Left forelimb (tissue), 1 donor: ENCODE data around the gene SOCS7.
A peak's percentile ranks its signal among the peaks of the same experiment; 100 is the strongest.

Experiments used
- DNase-seq: peaks from one replicate; pipeline ENCODE4 v3.0.0-alpha.2; 2018; ENCODE audit warnings: low spot score

SOCS7 gene

DNA sequence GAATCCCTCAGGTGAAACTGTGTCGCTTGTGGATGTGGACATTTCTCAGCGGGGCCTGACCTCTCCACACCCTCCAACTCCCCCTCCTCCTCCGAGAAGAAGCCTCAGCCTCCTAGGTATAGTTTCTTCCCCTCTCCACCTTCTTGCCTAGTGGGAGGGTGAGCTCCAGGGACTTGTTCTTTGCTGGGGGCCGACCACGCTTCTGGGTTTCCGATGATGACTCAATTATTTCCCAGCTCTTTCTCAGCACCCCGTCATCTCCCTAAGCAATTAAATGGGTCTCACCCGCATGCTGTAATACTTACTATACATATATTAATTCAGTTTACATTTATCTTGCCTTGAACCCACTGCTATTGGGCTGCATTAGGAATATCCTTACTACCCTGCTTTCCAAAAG, 13.1 kb downstream of the SOCS7 start:
- DNase-seq, result no peak

DNA sequence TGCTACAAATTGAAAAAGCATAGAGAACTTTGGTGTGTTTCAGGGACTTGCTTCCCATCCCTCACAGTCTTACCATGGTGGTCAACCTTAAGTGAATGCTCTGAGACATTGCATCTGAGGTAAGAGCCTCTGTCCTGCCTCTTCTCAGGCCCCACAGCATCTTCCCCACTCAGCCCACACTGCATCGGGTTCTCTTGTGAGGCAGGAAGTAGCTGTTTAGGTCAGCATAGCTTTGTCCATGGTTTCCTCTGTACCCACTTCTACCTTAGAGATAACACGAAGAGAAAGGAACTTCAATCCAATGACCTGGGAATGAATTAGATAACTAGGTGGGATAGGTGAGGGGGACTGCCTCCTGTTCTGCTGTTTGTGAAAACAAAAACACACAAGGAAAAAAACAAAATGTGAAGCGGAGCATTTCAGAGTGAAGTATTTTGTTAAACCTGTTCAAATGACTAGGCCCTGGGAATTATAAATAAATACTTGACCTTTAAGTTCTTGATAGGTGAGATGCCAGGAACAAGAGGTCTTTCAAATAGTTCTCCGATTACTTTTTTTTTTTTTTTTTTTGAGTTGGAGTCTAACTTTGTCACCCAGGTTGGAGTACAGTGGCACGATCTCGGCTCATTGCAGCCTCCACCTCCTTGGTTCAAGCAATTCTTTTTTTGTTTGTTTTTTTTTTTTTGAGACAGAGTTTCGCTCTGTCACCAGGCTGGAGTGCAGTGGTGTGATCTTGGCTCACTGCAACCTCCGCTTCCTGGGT, 17.7 kb downstream of the SOCS7 start:
- no peak for DNase-seq

- DNase-seq, result no peak
Observed at GRCh38 chr17:38379448-38379847, 27.8 kb downstream of the SOCS7 start.

GRCh38 chr17:38395090-38395489, 43.4 kb downstream of the SOCS7 start:
- no peak for DNase-seq

DNA sequence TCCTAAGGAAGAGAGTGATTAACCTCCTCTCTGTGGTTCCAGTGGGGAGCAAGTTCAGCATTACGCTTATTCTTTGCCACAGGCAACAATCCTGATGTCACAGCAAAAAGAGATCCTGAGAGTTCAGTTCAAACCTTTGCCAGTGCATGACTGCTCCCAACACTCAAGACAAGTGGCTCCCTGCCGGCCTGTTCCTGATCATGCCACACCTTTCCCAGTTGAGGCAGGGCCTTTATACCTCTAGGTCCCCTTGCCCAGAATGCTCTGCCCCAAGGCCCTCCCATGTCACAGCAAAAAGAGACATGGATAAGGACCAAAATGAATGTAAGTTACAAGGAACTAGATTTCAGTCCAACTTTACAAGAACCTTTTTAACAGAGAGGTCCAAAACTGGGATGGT, 45.6 kb downstream of the SOCS7 start:
- no peak for DNase-seq

DNA sequence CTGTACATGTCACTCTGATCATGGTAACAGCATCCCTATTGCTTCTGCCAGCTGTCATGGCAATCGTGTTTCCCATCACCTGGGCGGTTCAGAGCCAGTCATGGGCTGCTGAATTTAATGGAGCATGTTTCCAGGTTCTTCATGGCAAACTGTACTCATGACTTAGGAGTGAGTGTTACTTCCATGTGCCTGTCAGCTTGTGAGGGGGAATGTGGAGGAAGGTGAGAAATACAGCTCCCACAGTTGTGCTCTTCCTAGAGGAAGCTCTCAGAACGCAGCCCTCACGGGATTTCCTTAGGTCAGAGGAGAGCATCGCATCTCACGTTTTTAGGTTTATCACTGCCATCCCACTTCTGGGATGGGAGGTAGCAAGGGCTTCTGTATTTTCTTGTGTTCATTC, 48.6 kb downstream of the SOCS7 start:
- DNase-seq, result no peak

DNA sequence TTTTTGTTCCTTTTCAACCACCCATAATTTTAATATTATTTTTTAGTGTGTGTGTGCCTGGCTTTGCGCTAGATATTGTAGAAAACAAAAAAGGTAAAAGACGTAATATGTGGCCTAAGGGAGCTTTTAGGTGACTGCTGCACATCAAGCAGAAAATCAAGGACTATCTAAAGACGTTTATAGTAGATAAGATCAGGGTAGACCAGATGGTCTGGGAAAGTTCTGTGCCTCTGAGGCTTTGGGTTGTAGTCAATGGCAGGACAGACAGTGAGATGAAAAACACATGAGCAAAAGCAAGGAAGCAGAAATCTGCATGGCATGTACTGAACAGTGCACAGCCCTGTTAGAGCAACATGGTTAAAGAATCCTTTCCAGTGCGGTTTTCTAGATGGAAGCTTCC, 49.8 kb downstream of the SOCS7 start:
- no peak for DNase-seq

DNA sequence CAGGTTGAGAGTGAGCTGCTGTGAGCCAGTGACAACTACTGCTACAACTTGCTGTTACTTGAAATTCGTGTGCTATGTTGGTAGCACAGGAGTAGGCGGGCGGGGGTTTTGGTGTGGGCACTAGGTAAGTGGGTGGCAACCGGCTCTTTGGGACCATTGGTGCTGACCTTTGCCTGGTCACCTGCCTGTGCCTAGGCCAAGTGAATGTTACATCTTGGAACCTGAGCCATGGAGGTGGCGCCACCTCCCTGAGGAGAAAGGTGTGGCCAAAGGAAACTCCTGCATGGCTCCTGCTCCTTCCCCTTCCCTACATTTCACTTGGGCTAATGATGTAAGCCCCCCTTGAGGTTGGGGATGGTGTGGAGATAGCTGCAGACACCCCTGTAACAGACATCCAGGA, 51.3 kb downstream of the SOCS7 start:
- DNase-seq, result no peak

DNA sequence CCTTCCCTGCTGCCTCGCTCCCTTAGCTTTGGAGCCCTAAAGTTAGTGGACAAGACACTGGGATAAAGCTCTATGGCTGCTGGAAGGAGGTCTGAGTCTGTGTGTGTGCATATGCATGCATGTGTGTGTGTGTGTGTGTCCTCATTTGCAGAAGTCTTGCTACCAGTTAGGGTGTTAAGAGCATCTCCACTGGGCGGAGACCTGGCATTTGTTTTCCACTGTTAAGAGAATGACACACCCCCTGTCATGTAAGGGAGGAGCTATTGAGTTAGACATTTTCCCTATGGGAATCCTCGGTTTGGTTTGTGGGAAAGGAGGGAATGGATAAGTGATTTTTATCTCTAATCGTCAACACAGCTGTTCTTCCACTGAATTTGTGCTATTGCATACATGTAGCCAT, 51.8 kb downstream of the SOCS7 start:
- no peak for DNase-seq

DNA sequence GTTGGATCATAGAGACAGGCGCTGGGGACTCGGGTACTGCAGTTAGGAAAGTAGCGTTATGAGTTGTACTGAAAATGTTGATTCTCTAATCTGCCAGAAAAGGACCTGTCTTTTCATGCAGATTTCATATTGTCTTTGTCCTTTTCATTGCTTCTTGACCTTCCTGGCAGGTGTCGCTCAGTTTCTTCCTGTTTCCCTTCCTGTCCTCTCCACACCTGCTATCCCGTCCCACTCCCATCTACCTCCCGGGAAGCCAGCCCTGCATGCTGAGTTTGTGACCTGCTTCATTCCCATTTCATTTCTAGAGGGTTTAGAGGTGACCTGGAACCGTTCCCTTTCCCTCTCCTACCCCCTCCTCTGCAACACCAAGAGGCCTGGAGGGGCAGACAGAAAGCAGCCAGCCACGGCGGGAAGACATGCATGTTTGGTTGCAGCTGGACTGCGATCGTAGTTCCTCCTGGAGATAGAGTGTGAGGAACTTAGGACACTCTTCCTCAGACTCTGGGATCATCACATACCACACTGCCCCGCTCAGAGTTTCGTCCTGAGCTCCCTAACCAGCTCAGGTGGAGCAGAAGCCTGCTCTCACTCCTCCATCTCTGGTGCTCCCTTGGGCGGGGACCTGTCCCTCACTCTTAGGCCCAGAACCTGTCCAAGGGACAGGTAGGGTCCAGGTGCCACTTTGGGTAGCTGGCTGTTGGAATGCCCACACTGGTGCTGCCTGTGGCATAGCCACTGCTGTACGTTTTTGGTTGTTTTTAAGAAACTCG, 52.7 kb downstream of the SOCS7 start:
- no peak for DNase-seq

DNA sequence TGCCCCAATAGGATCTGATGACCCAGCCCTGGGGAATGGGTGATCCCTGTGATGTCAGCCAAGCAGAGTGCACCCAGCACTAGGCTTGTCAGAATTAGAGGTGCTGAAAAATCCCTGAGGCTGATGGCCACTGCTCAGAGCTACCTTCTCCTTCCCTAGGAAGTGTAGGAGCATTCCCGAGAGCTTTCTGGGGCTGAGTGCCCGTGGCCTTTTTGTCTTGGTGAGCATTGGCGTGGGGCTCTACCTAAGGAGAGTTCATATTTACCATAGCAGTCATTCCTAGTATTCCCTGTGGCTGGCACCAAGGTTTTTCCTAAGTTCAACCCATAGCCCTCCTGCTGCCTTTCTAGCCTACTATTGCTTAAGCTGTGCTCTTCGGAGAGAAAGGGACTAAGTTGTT, 54.0 kb downstream of the SOCS7 start:
- DNase-seq, result no peak

GRCh38 chr17:38410201-38410600, 58.6 kb downstream of the SOCS7 start:
- DNase-seq, result no peak

DNA sequence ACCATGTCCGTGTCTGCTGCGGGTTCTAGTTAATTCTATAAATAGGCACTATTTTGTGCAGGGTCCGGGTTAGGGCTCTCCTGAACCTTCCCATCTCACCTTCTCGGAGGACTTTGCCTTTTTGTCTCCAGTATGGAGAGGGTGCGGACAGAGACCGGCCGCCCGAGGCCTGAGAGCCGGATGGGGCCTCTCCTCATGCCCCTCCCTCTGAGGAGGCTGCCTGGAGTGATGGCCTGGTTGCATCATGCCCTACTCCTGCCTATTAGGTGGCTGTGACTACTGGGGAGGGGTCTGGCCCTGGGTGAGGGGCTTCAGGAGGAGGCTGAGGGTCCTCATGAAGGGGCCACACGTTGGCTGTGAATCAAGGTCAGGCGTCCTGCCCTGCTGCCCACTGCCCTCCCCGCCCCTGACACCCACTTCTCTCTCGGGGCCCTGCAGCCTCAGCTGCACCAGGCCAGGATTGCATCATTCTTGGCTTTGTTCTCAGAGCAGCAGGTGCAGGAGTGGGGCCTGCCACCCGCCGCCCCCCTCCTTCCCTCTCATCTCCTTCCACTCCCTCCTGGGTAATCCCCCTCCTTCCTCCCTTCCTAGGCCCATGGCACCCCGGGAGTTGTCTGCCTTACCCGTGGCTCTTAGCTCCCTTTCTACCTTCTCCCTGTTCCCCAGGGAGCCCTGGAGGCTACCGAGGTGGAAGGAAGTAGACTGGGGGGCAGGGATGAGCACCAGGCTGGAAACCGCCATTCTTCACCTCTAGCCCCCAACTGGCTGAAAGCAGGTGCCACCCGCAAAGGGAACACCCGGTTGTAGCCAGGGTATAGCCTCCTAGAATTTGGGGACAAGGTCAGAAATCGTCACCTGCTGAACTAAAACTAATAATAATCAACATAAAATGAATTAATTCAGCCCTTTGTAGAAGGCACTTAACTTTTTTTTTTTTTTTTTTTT, 63.9 kb downstream of the SOCS7 start:
- no peak for DNase-seq

DNA sequence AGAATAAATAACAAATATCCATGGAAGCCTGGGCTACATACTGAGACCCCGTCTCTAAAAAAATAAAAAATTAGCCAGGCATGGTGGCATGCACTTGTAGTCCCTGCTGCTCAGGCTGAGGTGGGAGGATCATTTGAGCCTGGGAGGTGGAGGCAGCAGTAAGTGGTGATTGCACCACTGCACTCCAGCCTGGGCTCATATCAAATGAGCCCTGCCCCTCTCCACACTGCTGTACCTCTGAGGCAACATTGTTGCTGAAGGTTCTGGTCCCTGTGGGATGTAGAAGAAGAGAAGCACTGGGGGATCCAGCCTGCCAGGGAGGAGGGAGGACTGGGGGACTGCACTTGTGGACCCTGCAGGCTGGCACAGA, 65.2 kb downstream of the SOCS7 start:
- no peak for DNase-seq

DNA sequence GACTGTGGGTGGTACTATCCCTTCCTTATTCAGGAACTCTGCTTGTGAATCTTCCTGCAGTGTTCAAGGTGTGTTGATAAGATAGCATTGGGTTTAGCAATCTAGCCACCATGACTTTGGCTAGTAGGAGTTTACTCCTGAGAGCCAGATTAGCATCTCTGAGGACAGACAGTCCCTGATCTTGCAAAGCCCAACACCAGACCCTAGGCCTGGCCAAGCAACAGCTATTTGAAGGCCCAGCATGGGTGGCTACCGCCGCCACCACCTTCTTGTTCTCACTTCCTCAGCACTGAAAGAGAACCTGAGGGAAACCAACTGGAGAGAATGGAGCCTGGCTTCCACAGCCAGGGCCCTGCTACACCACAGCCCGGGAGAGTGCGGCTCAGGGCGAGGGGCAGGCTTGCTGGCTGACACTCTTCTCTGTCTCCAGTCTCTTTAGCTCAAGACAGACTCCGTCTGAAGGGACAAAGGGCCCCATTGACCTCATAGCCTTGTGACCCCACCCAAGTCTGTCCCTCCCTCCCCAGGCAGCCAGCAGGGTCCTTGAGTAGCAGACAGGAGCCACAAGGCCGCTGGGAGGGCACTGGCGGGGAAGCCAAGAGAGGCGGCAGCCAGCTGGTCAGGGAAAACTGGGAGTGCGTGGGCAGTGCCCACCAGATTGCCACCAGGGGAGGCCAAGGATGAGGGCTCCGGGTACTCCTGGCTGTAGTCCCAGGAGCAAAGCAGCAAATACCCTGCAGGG, 65.7 kb downstream of the SOCS7 start:
- no peak for DNase-seq

GRCh38 chr17:38418062-38418692, 66.5 kb downstream of the SOCS7 start:
- DNase-seq, result no peak

DNA sequence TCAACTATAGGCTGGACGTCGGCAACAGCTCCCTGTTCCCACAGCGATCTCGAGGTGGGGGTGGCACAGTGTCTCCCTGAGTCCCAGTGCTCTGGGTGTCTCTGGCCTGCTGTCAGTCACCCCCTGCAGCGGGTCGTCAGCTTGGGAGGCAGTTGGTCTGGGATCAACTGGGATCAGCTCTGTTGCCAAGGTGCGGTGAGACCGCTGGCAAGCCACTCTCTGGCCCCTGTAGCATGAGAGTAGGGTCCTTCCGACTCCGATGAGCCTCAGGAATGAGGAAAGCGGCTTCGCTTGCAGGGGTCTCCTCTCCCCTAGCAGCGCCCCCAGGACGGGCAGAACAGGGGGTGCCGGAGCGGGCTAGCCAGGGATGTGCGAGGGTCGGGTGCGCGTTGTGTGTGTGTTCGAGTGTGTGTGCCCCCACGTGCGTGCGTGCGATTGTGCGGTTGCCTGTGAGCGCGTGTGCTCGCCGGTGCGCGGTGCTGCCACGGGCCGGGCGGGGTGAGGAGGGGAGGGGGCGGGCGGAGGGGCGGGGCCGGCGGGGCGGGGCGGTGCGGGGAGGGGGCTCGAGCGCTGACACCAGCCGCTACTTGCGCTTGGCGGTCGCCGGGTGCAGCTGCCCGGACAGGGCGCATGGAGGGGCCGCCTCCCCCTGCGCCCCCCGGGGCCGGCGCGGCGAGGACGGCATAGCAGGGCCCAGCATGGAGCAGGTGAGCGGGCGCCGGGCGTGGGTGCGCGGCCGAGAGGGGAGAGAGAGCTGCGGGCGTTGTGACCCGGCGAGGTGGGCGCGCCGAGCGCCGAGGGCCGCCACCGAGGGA, 67.3 kb downstream of the SOCS7 start:
- no peak for DNase-seq

GRCh38 chr17:38419508-38419981, 67.9 kb downstream of the SOCS7 start:
- no peak for DNase-seq

- no peak for DNase-seq
Observed at GRCh38 chr17:38420518-38420917, 68.9 kb downstream of the SOCS7 start.

- peak; percentile 79 for DNase-seq
Observed at GRCh38 chr17:38421171-38421841, 69.7 kb downstream of the SOCS7 start.
